GM18507 (cell line): ENCODE results near the gene FBN2.
"Not testable (repeated sequence)": the region's sequence is repeated elsewhere in the genome, so short reads cannot be mapped to it uniquely, and the experiment has no call there.

ENCODE experiments used
- DNase-seq: peaks from one replicate; pipeline ENCODE4 v3.0.0; 2011; ENCODE audit warnings: low read depth; ENCODE audit not compliant: insufficient read length; ENCODE audit errors: extremely low spot score
- FAIRE-seq: peaks from 2 replicates; lab custom pipeline; 2011; peaks lifted over from hg19 to GRCh38; lab: Jason Lieb, UNC

FBN2 gene

GRCh38 chr5:128536254-128537220 lies 1.5 kb downstream of the FBN2 start:
- no peak for FAIRE-seq
- DNase-seq, result no peak

GRCh38 chr5:128535251-128535650 lies 2.8 kb downstream of the FBN2 start:
- FAIRE-seq, result no peak
- DNase-seq, result no peak

- no peak for DNase-seq
- FAIRE-seq, result no peak
Measured at GRCh38 chr5:128534726-128535125, 3.3 kb downstream of the FBN2 start.

- no peak for FAIRE-seq
- no peak for DNase-seq
Measured at GRCh38 chr5:128532776-128533175, 5.3 kb downstream of the FBN2 start.

GRCh38 chr5:128532127-128532526 lies 5.9 kb downstream of the FBN2 start:
- FAIRE-seq, result no peak
- no peak for DNase-seq

GRCh38 chr5:128528637-128529255 lies 9.3 kb downstream of the FBN2 start:
- DNase-seq (no peak), FAIRE-seq (no peak)

- FAIRE-seq (no peak), DNase-seq (no peak)
Measured at GRCh38 chr5:128528126-128528525, 9.9 kb downstream of the FBN2 start.

- DNase-seq (no peak), FAIRE-seq (no peak)
Measured at GRCh38 chr5:128527077-128527476, 11.0 kb downstream of the FBN2 start.

- DNase-seq, result no peak
- no peak for FAIRE-seq
Measured at GRCh38 chr5:128522336-128522735, 15.7 kb downstream of the FBN2 start.

GRCh38 chr5:128519827-128520226 lies 18.2 kb downstream of the FBN2 start:
- no peak for FAIRE-seq
- no peak for DNase-seq

- FAIRE-seq, result no peak
- DNase-seq, result no peak
Measured at GRCh38 chr5:128516978-128517377, 21.1 kb downstream of the FBN2 start.

- no peak for DNase-seq
Measured at GRCh38 chr5:128513806-128514205, 24.2 kb downstream of the FBN2 start.

GRCh38 chr5:128512894-128513293 lies 25.2 kb downstream of the FBN2 start:
- FAIRE-seq (no peak), DNase-seq (no peak)

More at GRCh38 chr5:128513806-128514205, 24.2 kb downstream of the FBN2 start:
- no peak for FAIRE-seq

GRCh38 chr5:128506643-128507042 lies 31.4 kb downstream of the FBN2 start:
- FAIRE-seq (no peak), DNase-seq (no peak)

- not testable (repeated sequence) for DNase-seq, FAIRE-seq
Measured at GRCh38 chr5:128503727-128504126, 34.3 kb downstream of the FBN2 start.

- DNase-seq (no peak), FAIRE-seq (no peak)
Measured at GRCh38 chr5:128498844-128499455, 39.1 kb downstream of the FBN2 start.

- no peak for DNase-seq
- no peak for FAIRE-seq
Measured at GRCh38 chr5:128494516-128494915, 43.5 kb downstream of the FBN2 start.

GRCh38 chr5:128493657-128494329 lies 44.3 kb downstream of the FBN2 start:
- FAIRE-seq (no peak), DNase-seq (no peak)

GRCh38 chr5:128491291-128491690 lies 46.8 kb downstream of the FBN2 start:
- no peak for FAIRE-seq
- DNase-seq, result no peak

- no peak for DNase-seq
- no peak for FAIRE-seq
Measured at GRCh38 chr5:128490761-128491160, 47.3 kb downstream of the FBN2 start.
